Dermis microvascular lymphatic vessel endothelial cell (primary cell): ENCODE measurements around the gene ZNF618. TPM values are rescaled to one million over a fixed set of nuclear protein-coding genes. Genes with fewer than 3 reads are reported as not detected.
"Not testable (repeated sequence)": the region's sequence is repeated elsewhere in the genome, so short reads cannot be mapped to it uniquely, and the experiment has no call there.

Source experiments
- DNase-seq, 2 donors: peaks; one replicate each; pipeline versions ENCODE4 v3.0.0 to v3.0.0-alpha.2; 2010; ENCODE audit warnings: low read depth in 2 of 2
- total RNA-seq: library from RNA; depleted of rRNA; stranded (reverse); fragments of >200 nt; gene quantifications from 2 replicates; pipeline ENCODE4 v1.2.1, GENCODE V29; 2014

ZNF618 gene
- total RNA-seq, 1 donor from 2014 or later: 6.8 TPM

- DNase-seq: no peak
Observed at GRCh38 chr9:113988385-113989016, 112.4 kb downstream of the ZNF618 start.

DNA sequence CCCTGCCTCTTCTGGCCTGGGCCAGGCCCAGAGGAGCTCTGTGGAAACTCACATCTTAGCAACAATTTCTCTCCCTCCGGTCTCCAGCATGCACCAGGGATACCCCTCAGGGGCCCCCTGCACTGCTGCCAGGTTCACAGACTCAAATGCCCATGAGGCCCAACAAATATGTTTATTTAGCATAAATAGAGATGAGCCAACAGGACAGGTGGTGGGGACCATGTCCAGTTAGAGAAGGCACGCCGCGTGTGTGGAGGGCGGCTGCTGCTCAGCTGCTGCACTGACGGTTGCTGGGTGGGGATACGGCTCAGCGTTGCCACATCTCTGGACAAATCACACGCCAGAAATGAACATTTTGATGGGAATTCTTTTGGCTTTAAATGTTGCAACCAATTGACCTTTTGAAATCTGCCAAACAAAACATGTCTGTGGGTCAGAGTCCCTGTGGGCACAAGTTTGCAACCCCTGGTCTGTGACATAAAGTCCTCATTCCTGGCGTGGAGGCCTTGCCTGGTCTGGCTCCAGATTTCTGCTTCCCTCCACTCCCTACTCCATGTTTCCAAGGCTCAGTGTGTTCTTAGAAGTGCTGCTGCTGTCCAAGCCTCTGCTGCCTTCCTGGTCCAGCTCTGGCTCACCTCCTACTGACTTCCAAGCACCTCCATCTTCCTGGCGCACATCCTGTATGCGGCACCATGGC lies 113.1 kb downstream of the ZNF618 start:
- no peak for DNase-seq

GRCh38 chr9:113989714-113990569 lies 113.8 kb downstream of the ZNF618 start:
- DNase-seq: no peak

DNA sequence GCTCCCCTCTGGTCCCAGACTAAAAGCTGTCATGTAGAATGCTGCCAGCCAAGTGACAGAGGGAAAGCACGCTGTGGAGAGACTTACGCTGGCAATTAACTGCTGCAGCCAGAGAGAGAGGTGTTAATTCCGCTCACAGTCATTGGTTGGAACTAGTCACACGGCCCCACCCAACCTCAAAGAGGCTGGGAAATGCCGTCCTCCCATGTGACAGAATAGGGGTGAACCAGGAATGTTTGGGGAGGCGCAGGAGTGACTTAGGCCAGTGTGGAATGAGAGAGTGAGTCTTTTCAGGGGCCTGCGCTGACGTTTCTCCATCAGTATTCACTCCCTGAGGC lies 114.4 kb downstream of the ZNF618 start:
- DNase-seq: no peak

DNA sequence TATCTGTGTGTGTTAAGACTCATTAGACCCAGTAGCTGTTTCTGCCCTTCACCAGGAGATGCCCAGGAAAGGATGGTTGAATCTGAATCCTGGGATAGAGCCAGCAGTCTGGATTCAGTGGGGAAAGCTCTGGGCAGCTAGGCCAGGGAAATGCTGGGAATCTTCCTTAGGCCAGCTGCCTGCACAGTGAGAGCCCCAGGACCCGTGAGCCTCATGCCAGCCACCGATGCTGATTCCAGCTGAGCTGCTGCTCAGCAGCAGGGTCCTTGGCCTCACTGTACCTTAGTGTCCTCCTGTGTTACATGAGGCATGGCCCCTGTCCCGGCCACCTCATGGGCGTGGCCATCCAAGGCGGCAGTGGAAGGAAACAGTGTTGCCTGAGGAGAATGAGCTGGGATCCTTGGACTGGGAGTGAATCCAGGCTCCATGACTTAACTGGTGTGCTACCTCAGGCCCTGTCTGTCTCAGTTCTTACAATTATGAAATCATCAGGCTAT lies 114.9 kb downstream of the ZNF618 start:
- DNase-seq: no peak

DNA sequence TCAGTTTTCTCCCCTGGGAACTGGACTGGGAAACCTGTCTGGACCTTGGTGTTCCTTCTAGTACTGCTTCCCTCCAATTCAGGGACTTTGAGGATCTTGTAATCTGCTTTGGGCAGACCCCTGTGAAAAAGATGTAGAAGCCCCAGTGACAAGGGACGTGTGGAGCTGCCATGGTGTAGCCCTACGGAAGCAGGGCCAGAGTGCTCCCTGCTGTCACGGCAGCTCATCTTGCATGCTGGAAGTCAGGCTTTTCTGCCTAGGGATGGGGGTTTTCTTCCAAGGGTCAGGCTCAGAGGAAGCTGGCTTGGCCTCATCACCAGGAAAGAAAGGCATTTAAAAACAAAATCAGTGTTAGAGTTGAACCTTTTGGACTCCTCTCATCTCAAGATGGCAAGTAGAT lies 115.6 kb downstream of the ZNF618 start:
- DNase-seq: no peak

- peak in 1 of 2 donors; percentile 46 for DNase-seq
Observed at GRCh38 chr9:113992276-113992951, 116.3 kb downstream of the ZNF618 start.

GRCh38 chr9:113992994-113993393 lies 116.9 kb downstream of the ZNF618 start:
- DNase-seq: no peak

DNA sequence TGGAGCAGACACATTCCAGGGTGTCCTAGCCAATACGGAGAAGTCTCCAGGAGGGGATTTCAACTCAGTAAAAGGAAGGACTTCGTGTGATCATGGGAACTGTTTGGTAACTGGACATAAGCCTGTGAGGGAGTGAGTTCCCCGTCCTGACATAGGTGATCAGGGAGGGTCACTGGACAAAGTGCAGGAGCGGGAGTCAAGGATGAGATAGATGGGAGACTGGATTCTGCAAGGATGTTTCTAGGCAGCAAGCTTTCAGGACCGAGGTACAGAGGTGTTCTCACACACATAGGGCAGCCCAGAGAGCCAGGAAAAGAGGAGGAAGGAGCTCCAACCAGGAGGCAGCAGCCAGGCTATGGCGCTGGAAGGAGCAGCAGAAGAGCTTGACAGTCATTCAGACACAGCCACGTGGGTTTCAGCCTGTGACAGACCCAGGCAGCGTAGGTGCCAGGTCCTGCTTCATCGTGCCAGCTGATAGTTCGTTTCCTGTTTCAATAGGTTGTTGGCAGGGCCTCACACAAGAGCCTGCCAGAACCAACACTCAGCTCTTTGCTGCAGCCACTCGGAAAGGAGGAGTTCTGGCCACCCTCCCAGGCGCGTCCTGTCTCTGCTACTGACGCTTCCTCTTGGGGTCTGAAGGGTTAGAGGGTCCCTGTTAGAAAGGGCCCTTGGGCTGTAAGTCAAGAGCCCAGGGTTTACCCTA lies 117.9 kb downstream of the ZNF618 start:
- peak; percentile 82 to 95 for DNase-seq

DNA sequence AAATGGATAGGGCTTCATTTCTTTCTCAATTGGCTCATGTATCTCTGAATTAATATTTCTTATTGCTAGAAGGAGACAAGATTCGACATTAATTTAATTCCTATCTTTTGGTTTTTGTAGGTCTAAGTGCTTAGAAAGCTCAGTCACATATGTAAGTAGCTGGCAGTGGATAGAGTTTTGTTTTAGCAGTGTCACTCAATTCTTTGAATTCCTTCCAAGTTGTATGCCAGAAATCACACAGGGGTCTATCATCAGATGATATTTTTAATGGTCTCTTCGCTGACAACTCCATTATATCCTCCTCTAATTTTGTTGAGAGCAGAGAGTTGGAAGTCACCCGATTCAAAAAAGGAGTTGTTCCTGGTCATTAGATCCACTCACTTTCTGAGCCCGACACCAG lies 119.3 kb downstream of the ZNF618 start:
- no peak for DNase-seq

DNA sequence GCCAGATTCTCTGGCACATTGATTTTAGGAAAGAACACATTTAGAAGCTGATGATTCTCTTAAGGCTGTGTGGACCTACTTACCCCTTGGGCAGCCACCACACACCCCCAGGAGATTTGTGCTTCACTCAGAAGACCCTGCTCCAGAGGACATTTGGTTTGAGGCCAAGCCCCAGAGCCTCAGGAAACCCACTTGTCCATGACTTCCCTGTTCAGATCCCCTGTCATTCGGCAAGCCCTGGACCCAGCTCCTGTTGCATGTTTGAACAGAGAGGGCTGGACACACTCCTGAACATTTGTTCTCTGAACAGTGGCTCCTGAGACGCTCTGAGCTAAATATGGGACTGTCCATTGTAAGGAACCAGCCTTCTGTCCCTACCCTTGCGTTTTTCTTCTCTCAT lies 119.9 kb downstream of the ZNF618 start:
- DNase-seq: no peak

GRCh38 chr9:113996531-113997001 lies 120.5 kb downstream of the ZNF618 start:
- DNase-seq: no peak

- DNase-seq: not testable (repeated sequence)
Observed at GRCh38 chr9:113997064-113997463, 121.0 kb downstream of the ZNF618 start.

GRCh38 chr9:113997610-113998009 lies 121.5 kb downstream of the ZNF618 start:
- no peak for DNase-seq

GRCh38 chr9:113998114-113998513 lies 122.0 kb downstream of the ZNF618 start:
- no peak for DNase-seq

DNA sequence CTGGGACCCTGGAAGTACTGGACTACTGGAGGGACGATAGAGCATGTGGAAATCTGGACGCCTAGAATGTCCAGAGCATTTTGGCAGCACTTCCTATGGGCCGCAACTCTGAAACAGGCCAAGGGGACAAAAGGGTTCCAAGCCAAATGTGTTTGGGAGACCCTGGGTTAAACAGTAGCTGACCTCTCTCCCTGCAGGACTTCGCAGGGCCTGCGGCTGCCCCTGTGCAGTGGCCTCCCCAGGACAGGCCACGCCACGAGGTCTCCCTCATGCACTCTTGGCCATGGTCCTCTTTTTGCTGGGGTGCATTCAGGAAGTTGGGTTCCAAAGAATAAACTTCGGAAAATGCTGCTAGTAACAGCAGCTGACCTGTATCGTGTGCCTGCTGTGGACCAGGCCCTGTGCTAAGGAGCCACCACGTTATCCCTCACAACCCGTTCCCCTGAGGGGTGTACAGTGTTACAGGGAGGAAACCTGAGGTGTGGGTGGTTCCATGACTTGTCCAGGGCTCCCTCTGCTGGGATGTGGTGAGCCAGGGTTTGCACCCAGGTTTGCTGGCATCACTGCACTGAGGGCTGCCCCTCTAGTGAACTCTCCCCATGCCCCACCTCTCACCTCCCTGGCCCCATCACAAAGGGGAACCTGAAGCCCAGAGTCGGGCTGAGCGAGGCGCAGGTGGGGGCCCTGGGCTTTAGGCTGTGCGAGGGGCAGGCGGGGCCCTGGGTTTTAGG lies 122.6 kb downstream of the ZNF618 start:
- no peak for DNase-seq

DNA sequence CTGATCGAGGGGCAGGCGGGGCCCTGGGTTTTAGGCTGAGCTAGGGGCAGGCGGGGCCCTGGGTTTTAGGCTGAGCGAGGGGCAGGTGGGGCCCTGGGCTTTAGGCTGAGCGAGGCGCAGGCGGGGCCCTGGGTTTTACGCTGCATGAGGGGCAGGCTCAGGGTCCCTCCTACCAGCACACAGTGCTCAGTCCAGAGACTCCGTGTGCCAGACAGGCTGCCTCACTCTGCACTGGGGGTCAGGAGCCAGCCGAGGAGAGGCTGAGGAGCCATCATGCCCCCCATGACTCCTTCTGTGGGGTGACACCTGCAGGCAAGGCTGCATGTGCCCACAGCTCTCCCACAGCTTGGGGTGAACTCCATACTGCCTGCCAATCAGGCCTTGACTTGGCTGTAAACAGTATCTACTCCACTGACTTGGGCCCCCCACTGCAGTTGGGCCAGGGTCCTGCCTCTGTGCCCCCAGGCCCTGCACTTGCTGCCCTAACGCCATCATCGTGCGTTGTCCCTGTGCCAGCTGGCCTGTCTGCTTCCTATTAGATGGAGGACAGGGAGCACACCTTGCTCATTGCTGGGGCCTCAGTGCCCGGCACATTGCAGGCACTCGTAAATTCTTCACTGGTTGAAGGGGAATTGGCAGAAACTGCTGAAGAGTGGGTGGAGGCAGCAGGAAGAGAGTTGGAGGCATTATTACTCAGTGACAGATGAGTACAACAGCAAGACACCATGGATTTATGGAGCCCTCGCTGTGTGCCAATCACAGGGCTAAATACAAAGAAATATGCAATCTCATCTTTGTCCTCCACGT lies 123.3 kb downstream of the ZNF618 start:
- DNase-seq: peak in 1 of 2 donors; percentile 18

- DNase-seq: no peak
Observed at GRCh38 chr9:114000063-114000454, 124.0 kb downstream of the ZNF618 start.

DNA sequence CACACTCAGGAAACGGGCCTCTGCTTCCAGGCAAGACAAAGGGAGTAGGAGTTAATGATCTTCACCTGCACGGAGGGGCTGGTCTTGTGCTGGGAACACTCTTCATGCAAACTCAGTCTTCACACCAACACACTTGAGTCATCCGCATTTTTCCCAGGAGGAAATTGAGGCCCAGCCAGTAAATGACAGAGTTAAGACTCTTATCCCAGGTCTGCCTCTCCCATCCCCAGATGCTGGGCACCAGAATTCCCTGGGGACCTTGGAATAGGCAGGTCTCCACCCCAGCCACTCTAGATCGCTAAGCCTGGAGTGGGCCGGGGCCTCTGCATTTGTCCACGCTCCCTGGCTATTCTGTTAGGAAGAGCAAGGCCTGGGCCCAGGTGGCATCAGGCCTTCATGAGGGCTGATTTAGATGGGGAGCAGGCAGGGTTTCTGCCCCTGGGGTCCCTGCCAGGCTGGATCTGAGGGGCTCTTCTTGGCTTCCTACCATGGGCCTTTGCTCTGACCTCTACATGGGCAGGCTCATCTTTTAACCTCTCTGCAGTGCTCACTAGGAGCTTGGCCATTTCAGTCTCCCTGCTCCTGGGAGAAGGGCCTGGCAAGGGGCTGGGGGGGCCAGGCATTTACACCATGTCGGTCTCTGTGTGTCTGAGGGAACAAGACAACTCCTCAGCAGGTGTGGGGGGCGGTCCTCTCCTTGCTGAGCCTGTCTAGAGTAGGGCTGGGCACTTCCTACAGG lies 124.7 kb downstream of the ZNF618 start:
- DNase-seq: no peak
